Measurements from ENCODE around the gene MOB2.

MOB2 gene

DNA sequence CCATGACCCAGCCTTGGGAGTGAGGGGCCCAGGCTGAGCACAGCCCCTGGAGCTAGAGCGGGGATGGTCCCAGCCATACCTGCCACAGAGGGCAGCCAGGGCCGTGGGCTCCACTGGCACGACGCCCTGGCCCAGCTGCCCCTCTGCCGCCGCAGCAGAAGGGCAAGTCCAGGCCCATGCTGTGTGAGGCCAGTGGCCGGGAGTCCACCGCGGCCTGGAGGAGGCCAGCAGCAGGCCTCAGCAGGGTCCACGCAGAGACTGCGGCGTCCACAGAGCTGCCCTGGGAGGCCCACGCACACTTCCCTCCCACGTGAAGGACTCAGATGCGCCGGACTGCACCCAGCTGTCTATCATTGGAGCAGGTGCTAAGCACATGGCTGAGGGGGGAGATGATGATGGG is 23.5 kb downstream of the MOB2 start:
- no peak overlapping the region for H2BK120ac ChIP-seq (ENCODE audit: low read depth, low read length)
- H3K79me1 ChIP-seq (ENCODE audit: low read depth, low read length), result peaks cover 2% of the 10 kb centered on the region
- H3K4me2 ChIP-seq (ENCODE audit: insufficient read depth, low read length, poor library complexity, severe bottlenecking), result no peak overlapping the region
- H3K9ac ChIP-seq (ENCODE audit: low read depth, low read length, poor library complexity), result peak overlapping the region; percentile 44
- H3K27ac ChIP-seq (replicated peaks; ENCODE audit: low read length), result no peak overlapping the region
- DNase-seq (ENCODE audit: low spot score), result no peak
- peaks cover 12 to 27% of the 10 kb centered on the region in 2 donors for H3K36me3 ChIP-seq (replicated peaks in 1 of 2; ENCODE audit: control insufficient read depth in 2 of 2, insufficient read depth in 2 of 2, low read length in 2 of 2)
- no peak overlapping the region for H2AFZ ChIP-seq (ENCODE audit: low read length)
- no peak overlapping the region for H3K23ac ChIP-seq (ENCODE audit: low read depth, low read length, poor library complexity)
- H3K4me3 ChIP-seq (ENCODE audit: low read length in 2 of 2), result peak overlapping the region in 1 of 2 donors; percentile 9
- peak overlapping the region; percentile 67 for H3K18ac ChIP-seq (ENCODE audit: low read length)
- H2AK5ac ChIP-seq (ENCODE audit: low read depth, low read length), result no peak overlapping the region
- no peak overlapping the region for H4K91ac ChIP-seq (ENCODE audit: low read depth, low read length, poor library complexity)
- no peaks in the 10 kb centered on the region for H3K27me3 ChIP-seq (ENCODE audit: control insufficient read depth in 3 of 3, insufficient read depth in 3 of 3, low read depth in 1 of 3, low read length in 3 of 3)
- H3K4me1 ChIP-seq (ENCODE audit: control insufficient read depth in 2 of 2, insufficient read depth in 1 of 2, low read depth in 1 of 2, low read length in 2 of 2), result peaks cover 0 to 16% of the 10 kb centered on the region in 2 donors
- H4K8ac ChIP-seq (ENCODE audit: low read depth, low read length), result no peak overlapping the region
- H3K4ac ChIP-seq (ENCODE audit: low read length), result no peak overlapping the region
- H2BK15ac ChIP-seq (ENCODE audit: low read length), result no peak overlapping the region
- H2BK5ac ChIP-seq (ENCODE audit: low read length), result no peak overlapping the region
- H3K9me3 ChIP-seq (replicated peaks in 1 of 2; ENCODE audit: control insufficient read depth in 2 of 2, insufficient read depth in 1 of 2, low read depth in 1 of 2, low read length in 2 of 2), result peaks cover 8 to 9% of the 10 kb centered on the region in 2 donors
- peak overlapping the region; percentile 73 for H2BK12ac ChIP-seq (ENCODE audit: low read length)
- no CpG with 5 or more reads among the region's 16 CpGs for WGBS, 2 donors (ENCODE audit: extremely low coverage in 2 of 2, insufficient read length in 2 of 2, insufficient replicate concordance in 1 of 2)
- no peak overlapping the region for H3K14ac ChIP-seq (ENCODE audit: low read length)

DNA sequence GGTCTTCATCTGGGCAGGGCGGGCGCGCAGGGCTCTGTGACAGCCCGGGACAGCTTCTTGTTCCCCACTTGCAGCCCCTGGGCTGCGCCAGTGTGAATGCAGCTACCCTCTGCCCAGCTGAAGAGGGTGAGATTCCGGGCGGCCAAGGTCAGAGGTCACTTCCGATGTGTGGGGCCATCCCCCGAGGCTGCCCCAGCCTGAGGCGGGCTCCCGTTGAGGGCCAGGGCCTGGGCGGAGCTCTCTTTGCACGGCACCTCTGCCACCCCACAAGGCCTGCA is 23.9 kb downstream of the MOB2 start:
- Histone ChIP-seq H2AFZ (ENCODE audit: low read length) (no peak overlapping the region), H3K4me2 (ENCODE audit: insufficient read depth, low read length, poor library complexity, severe bottlenecking) (no peak overlapping the region), H4K91ac (ENCODE audit: low read depth, low read length, poor library complexity) (no peak overlapping the region), H3K36me3 (replicated peaks in 1 of 2; ENCODE audit: control insufficient read depth in 2 of 2, insufficient read depth in 2 of 2, low read length in 2 of 2) (peaks cover 12 to 27% of the 10 kb centered on the region in 2 donors), H2BK120ac (ENCODE audit: low read depth, low read length) (no peak overlapping the region), H3K14ac (ENCODE audit: low read length) (no peak overlapping the region), H3K4ac (ENCODE audit: low read length) (no peak overlapping the region), H2AK5ac (ENCODE audit: low read depth, low read length) (no peak overlapping the region), H3K4me1 (ENCODE audit: control insufficient read depth in 2 of 2, insufficient read depth in 1 of 2, low read depth in 1 of 2, low read length in 2 of 2) (peaks cover 0 to 19% of the 10 kb centered on the region in 2 donors), H3K23ac (ENCODE audit: low read depth, low read length, poor library complexity) (no peak overlapping the region), H3K27ac (replicated peaks; ENCODE audit: low read length) (no peak overlapping the region), H4K8ac (ENCODE audit: low read depth, low read length) (no peak overlapping the region), H3K27me3 (ENCODE audit: control insufficient read depth in 3 of 3, insufficient read depth in 3 of 3, low read depth in 1 of 3, low read length in 3 of 3) (no peaks in the 10 kb centered on the region), H2BK15ac (ENCODE audit: low read length) (no peak overlapping the region), H3K9ac (ENCODE audit: low read depth, low read length, poor library complexity) (peak overlapping the region; percentile 44), H2BK5ac (ENCODE audit: low read length) (peak overlapping the region; percentile 13), H3K4me3 (ENCODE audit: low read length in 2 of 2) (no peak overlapping the region), H2BK12ac (ENCODE audit: low read length) (no peak overlapping the region), H3K9me3 (replicated peaks in 1 of 2; ENCODE audit: control insufficient read depth in 2 of 2, insufficient read depth in 1 of 2, low read depth in 1 of 2, low read length in 2 of 2) (peaks cover 8 to 9% of the 10 kb centered on the region in 2 donors), H3K79me1 (ENCODE audit: low read depth, low read length) (peaks cover 2% of the 10 kb centered on the region), H3K18ac (ENCODE audit: low read length) (peak overlapping the region; percentile 27)
- DNase-seq (ENCODE audit: low spot score), result no peak
- WGBS, 2 donors (ENCODE audit: extremely low coverage in 2 of 2, insufficient read length in 2 of 2, insufficient replicate concordance in 1 of 2), result no CpG with 5 or more reads among the region's 13 CpGs

DNA sequence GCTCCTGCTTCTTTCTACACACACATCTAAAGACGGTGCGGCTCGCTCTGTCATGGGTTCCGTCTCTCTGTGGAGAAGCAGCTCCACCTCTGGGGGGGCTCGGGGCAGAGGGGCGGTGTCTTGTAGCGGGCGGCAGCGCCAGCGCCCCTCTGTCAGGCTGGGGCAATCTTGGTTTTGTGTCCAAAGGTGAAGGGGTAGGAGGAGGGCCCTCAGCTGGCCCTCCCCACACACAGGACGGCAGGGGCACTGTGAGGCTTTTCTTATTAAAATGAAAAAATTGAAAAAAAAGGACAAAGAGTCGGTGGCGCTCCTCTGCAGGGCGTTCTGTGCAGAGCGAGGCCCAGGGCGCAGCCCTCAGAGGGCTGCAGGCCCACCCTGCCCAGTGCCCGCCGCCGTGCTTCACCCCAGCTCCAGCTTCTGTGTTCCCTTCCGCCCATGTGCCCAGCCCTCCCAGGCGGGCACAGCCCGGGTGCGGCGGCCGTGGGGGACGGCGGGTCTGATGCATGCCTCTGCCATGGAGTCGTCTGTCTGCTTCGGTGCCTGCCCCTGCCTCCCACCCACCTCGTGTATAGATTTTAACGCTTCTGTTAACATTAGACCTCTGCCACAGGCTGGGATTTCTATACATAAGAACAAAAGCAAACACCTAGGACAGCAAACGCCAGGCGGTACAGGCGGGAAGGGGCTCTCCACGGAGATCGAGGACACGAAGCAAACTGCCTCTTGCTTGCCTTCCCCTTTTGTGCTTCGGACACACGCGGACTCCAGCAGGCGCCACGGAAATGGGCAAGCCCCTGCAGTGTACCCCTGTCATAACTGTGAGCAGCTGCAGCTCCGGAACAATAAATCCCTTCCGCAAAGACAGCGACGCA is 24.5 kb downstream of the MOB2 start:
- H3K36me3 ChIP-seq (replicated peaks in 1 of 2; ENCODE audit: control insufficient read depth in 2 of 2, insufficient read depth in 2 of 2, low read length in 2 of 2), result peaks cover 16 to 32% of the 10 kb centered on the region in 2 donors
- no peak overlapping the region for H4K8ac ChIP-seq (ENCODE audit: low read depth, low read length)
- no peak overlapping the region for H3K4me3 ChIP-seq (ENCODE audit: low read length in 2 of 2)
- H2BK15ac ChIP-seq (ENCODE audit: low read length), result no peak overlapping the region
- no CpG with 5 or more reads among the region's 46 CpGs for WGBS, 2 donors (ENCODE audit: extremely low coverage in 2 of 2, insufficient read length in 2 of 2, insufficient replicate concordance in 1 of 2)
- H3K23ac ChIP-seq (ENCODE audit: low read depth, low read length, poor library complexity), result no peak overlapping the region
- H3K27me3 ChIP-seq (ENCODE audit: control insufficient read depth in 3 of 3, insufficient read depth in 3 of 3, low read depth in 1 of 3, low read length in 3 of 3), result no peaks in the 10 kb centered on the region
- peak overlapping the region; percentile 27 for H3K18ac ChIP-seq (ENCODE audit: low read length)
- H3K9me3 ChIP-seq (replicated peaks in 1 of 2; ENCODE audit: control insufficient read depth in 2 of 2, insufficient read depth in 1 of 2, low read depth in 1 of 2, low read length in 2 of 2), result peaks cover 8 to 9% of the 10 kb centered on the region in 2 donors
- H2BK12ac ChIP-seq (ENCODE audit: low read length), result no peak overlapping the region
- H3K4me2 ChIP-seq (ENCODE audit: insufficient read depth, low read length, poor library complexity, severe bottlenecking), result no peak overlapping the region
- no peak overlapping the region for H3K14ac ChIP-seq (ENCODE audit: low read length)
- no peak overlapping the region for H2BK120ac ChIP-seq (ENCODE audit: low read depth, low read length)
- H3K9ac ChIP-seq (ENCODE audit: low read depth, low read length, poor library complexity), result no peak overlapping the region
- no peak overlapping the region for H3K27ac ChIP-seq (replicated peaks; ENCODE audit: low read length)
- no peak overlapping the region for H4K91ac ChIP-seq (ENCODE audit: low read depth, low read length, poor library complexity)
- H3K79me1 ChIP-seq (ENCODE audit: low read depth, low read length), result peaks cover 2% of the 10 kb centered on the region
- H2AK5ac ChIP-seq (ENCODE audit: low read depth, low read length), result no peak overlapping the region
- H3K4ac ChIP-seq (ENCODE audit: low read length), result no peak overlapping the region
- H2BK5ac ChIP-seq (ENCODE audit: low read length), result peak overlapping the region; percentile 13
- no peak overlapping the region for H2AFZ ChIP-seq (ENCODE audit: low read length)
- H3K4me1 ChIP-seq (ENCODE audit: control insufficient read depth in 2 of 2, insufficient read depth in 1 of 2, low read depth in 1 of 2, low read length in 2 of 2), result peaks cover 0 to 13% of the 10 kb centered on the region in 2 donors
- no peak for DNase-seq (ENCODE audit: low spot score)

DNA sequence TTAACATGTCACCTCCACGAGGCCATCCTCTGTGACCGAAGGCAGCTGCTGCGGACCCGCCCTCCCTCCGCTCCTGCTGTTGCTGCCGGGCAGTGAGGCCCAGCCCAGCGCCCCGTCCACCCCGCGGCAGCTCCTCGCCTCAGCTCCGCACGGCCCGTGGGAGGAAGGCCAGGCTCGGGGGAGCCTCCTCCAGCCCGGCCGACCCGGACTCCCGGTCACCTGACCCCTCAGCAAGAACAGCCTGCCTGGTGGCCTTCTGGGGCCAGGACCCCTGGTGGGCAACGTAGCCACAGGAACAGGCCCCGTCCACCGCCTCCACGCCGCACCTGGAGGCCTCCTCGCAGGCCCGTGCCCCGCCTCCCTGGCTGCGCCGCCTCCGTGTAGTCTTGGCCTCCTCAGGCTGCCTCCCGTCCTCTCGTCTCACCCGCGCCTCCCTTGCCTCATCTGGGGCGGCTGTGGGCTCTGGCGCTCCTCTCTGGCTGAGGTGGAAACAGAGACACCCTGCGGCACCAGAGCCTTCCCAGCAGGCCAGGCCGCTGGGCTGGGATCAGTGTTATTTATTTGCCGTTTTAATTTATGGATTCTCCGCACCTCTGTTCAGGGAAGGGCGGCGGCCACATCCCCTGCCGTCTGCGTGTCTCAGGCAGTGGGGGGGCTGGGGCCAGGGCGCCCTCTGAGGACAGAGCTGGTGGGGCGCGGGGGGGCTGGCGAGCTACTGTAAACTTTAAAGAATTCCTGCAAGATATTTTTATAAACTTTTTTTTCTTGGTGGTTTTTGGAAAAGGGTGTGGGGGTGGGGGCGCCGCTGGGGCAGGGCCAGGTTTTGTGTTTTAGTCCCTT is 25.4 kb downstream of the MOB2 start:
- Histone ChIP-seq H3K4ac (ENCODE audit: low read length) (no peak overlapping the region), H3K79me1 (ENCODE audit: low read depth, low read length) (peaks cover 2% of the 10 kb centered on the region), H3K4me2 (ENCODE audit: insufficient read depth, low read length, poor library complexity, severe bottlenecking) (no peak overlapping the region), H4K8ac (ENCODE audit: low read depth, low read length) (peak overlapping the region; percentile 86), H2AK5ac (ENCODE audit: low read depth, low read length) (peak overlapping the region; percentile 63), H3K23ac (ENCODE audit: low read depth, low read length, poor library complexity) (peak overlapping the region; percentile 55), H3K14ac (ENCODE audit: low read length) (no peak overlapping the region), H3K4me1 (ENCODE audit: control insufficient read depth in 2 of 2, insufficient read depth in 1 of 2, low read depth in 1 of 2, low read length in 2 of 2) (peaks cover 0 to 12% of the 10 kb centered on the region in 2 donors), H4K91ac (ENCODE audit: low read depth, low read length, poor library complexity) (no peak overlapping the region), H3K27ac (replicated peaks; ENCODE audit: low read length) (no peak overlapping the region), H3K9ac (ENCODE audit: low read depth, low read length, poor library complexity) (peak overlapping the region; percentile 77), H2BK12ac (ENCODE audit: low read length) (peak overlapping the region; percentile 10), H2BK5ac (ENCODE audit: low read length) (peak overlapping the region; percentile 75), H3K9me3 (replicated peaks in 1 of 2; ENCODE audit: control insufficient read depth in 2 of 2, insufficient read depth in 1 of 2, low read depth in 1 of 2, low read length in 2 of 2) (peaks cover 8 to 9% of the 10 kb centered on the region in 2 donors), H3K27me3 (ENCODE audit: control insufficient read depth in 3 of 3, insufficient read depth in 3 of 3, low read depth in 1 of 3, low read length in 3 of 3) (no peaks in the 10 kb centered on the region), H2BK15ac (ENCODE audit: low read length) (no peak overlapping the region), H3K4me3 (ENCODE audit: low read length in 2 of 2) (no peak overlapping the region), H2AFZ (ENCODE audit: low read length) (no peak overlapping the region), H2BK120ac (ENCODE audit: low read depth, low read length) (no peak overlapping the region), H3K36me3 (replicated peaks in 1 of 2; ENCODE audit: control insufficient read depth in 2 of 2, insufficient read depth in 2 of 2, low read length in 2 of 2) (peaks cover 16 to 41% of the 10 kb centered on the region in 2 donors), H3K18ac (ENCODE audit: low read length) (no peak overlapping the region)
- DNase-seq (ENCODE audit: low spot score), result no peak
- no CpG with 5 or more reads among the region's 50 CpGs for WGBS, 2 donors (ENCODE audit: extremely low coverage in 2 of 2, insufficient read length in 2 of 2, insufficient replicate concordance in 1 of 2)
